ENCODE results near the gene STAB2.

- TF ChIP-seq POLR2A (IDR thresholded peaks at IDR 0.05) = no peak
- no peak for TF ChIP-seq CTCF (IDR thresholded peaks at IDR 0.05 in 8 of 11, conservative IDR thresholded peaks at IDR 0.05 in 3 of 11)
- TF ChIP-seq POLR2AphosphoS5 (IDR thresholded peaks at IDR 0.05) = no peak
Observed at GRCh38 chr12:103811791-103812190, 224.7 kb downstream of the STAB2 start.
